ENCODE measurements around the gene CFAP46.
"Not testable (repeated sequence)": the region's sequence is repeated elsewhere in the genome, so short reads cannot be mapped to it uniquely, and the experiment has no call there.

Gene CFAP46

GRCh38 chr10:132927824-132928223 is 14.5 kb downstream of the CFAP46 start:
- no peak for DNase-seq (ENCODE audit: low read depth, low spot score)
- Histone ChIP-seq H3K27me3 (ENCODE audit: insufficient read depth, insufficient read length) (no peaks in the 10 kb centered on the region), H3K4me1 (ENCODE audit: insufficient read depth, insufficient read length) (no peaks in the 10 kb centered on the region), H3K36me3 (ENCODE audit: insufficient read depth, insufficient read length, low read length) (no peaks in the 10 kb centered on the region), H3K9ac (ENCODE audit: insufficient read length, low read depth) (no peak overlapping the region), H3K9me3 (ENCODE audit: insufficient read depth, low read length) (no peaks in the 10 kb centered on the region), H3K4me3 (ENCODE audit: insufficient read length, low read depth) (no peak overlapping the region)
- TF ChIP-seq SUZ12 (IDR thresholded peaks at IDR 0.05; ENCODE audit: extremely low read depth, insufficient read depth, insufficient read length) (no peak), YY1 (IDR thresholded peaks at IDR 0.05; ENCODE audit: insufficient read depth, insufficient read length) (no peak), ZNF274 (IDR thresholded peaks at IDR 0.05; ENCODE audit: low read depth, low read length) (no peak)

GRCh38 chr10:132926777-132927650 is 15.4 kb downstream of the CFAP46 start:
- no peak for DNase-seq (ENCODE audit: low read depth, low spot score)
- Histone ChIP-seq H3K4me1 (ENCODE audit: insufficient read depth, insufficient read length) (no peaks in the 10 kb centered on the region), H3K27me3 (ENCODE audit: insufficient read depth, insufficient read length) (no peaks in the 10 kb centered on the region), H3K9me3 (ENCODE audit: insufficient read depth, low read length) (no peaks in the 10 kb centered on the region), H3K4me3 (ENCODE audit: insufficient read length, low read depth) (no peak overlapping the region), H3K36me3 (ENCODE audit: insufficient read depth, insufficient read length, low read length) (no peaks in the 10 kb centered on the region), H3K9ac (ENCODE audit: insufficient read length, low read depth) (no peak overlapping the region)
- TF ChIP-seq YY1 (IDR thresholded peaks at IDR 0.05; ENCODE audit: insufficient read depth, insufficient read length) (no peak), SUZ12 (IDR thresholded peaks at IDR 0.05; ENCODE audit: extremely low read depth, insufficient read depth, insufficient read length) (no peak), ZNF274 (IDR thresholded peaks at IDR 0.05; ENCODE audit: low read depth, low read length) (no peak)

- Histone ChIP-seq H3K27me3 (ENCODE audit: insufficient read depth, insufficient read length) (no peaks in the 10 kb centered on the region), H3K4me3 (ENCODE audit: insufficient read length, low read depth) (no peak overlapping the region), H3K4me1 (ENCODE audit: insufficient read depth, insufficient read length) (no peaks in the 10 kb centered on the region), H3K9me3 (ENCODE audit: insufficient read depth, low read length) (no peaks in the 10 kb centered on the region), H3K36me3 (ENCODE audit: insufficient read depth, insufficient read length, low read length) (no peaks in the 10 kb centered on the region), H3K9ac (ENCODE audit: insufficient read length, low read depth) (no peak overlapping the region)
- DNase-seq (ENCODE audit: low read depth, low spot score), result no peak
- TF ChIP-seq SUZ12 (IDR thresholded peaks at IDR 0.05; ENCODE audit: extremely low read depth, insufficient read depth, insufficient read length) (no peak), ZNF274 (IDR thresholded peaks at IDR 0.05; ENCODE audit: low read depth, low read length) (no peak), YY1 (IDR thresholded peaks at IDR 0.05; ENCODE audit: insufficient read depth, insufficient read length) (no peak)
Observed at GRCh38 chr10:132926070-132926469, 16.3 kb downstream of the CFAP46 start.

DNA sequence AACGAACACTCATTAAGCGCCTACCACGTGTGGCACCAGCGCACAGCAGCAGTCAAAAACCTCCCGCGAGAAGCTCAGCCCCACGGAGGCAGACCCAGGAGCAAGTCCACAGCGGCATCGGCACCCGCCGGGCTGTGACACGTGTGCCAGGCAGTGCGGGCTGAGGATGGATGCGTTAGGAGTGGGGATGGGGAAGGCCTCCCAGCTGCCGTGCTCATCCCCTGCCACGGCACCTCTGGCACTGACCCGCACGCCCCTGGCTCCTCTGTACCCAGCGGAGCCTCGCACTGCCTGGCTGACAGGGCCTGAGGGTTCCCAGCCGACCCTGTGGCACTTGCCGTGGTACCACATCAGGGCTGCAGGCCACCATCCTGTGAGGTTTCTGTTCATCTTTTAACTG is 16.8 kb downstream of the CFAP46 start:
- TF ChIP-seq SUZ12 (IDR thresholded peaks at IDR 0.05; ENCODE audit: extremely low read depth, insufficient read depth, insufficient read length) (no peak), ZNF274 (IDR thresholded peaks at IDR 0.05; ENCODE audit: low read depth, low read length) (no peak)
- Histone ChIP-seq H3K4me1 (ENCODE audit: insufficient read depth, insufficient read length) (no peaks in the 10 kb centered on the region), H3K4me3 (ENCODE audit: insufficient read length, low read depth) (no peak overlapping the region), H3K36me3 (ENCODE audit: insufficient read depth, insufficient read length, low read length) (no peaks in the 10 kb centered on the region), H3K27me3 (ENCODE audit: insufficient read depth, insufficient read length) (no peaks in the 10 kb centered on the region), H3K9ac (ENCODE audit: insufficient read length, low read depth) (no peak overlapping the region), H3K9me3 (ENCODE audit: insufficient read depth, low read length) (no peaks in the 10 kb centered on the region)
- no peak for DNase-seq (ENCODE audit: low read depth, low spot score)

DNA sequence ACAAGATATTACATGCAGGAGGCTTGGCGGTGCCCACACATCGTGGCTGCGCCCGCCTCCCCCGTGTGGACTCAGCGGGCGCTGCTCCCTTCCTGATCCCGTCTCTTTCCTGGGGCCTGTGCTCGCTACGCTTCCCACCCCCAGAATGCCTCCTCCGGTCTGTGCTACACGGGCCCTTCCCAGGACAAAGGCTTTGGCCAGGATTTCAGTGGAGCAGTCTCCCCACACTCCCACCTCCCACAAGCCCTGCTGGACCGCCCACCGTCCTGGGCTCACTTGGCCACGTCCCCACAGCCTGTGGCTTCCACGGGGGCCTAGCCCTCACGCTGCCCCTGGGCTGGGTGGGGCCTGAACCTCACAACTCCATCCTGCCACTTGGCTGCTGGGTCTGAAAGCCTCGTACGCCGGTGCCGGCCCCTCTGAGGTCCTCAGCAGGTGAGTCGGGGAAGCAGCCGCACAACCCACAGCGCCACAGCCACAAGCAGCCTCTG is 17.3 kb downstream of the CFAP46 start:
- H3K9me3 ChIP-seq (ENCODE audit: insufficient read depth, low read length), result no peaks in the 10 kb centered on the region

DNA sequence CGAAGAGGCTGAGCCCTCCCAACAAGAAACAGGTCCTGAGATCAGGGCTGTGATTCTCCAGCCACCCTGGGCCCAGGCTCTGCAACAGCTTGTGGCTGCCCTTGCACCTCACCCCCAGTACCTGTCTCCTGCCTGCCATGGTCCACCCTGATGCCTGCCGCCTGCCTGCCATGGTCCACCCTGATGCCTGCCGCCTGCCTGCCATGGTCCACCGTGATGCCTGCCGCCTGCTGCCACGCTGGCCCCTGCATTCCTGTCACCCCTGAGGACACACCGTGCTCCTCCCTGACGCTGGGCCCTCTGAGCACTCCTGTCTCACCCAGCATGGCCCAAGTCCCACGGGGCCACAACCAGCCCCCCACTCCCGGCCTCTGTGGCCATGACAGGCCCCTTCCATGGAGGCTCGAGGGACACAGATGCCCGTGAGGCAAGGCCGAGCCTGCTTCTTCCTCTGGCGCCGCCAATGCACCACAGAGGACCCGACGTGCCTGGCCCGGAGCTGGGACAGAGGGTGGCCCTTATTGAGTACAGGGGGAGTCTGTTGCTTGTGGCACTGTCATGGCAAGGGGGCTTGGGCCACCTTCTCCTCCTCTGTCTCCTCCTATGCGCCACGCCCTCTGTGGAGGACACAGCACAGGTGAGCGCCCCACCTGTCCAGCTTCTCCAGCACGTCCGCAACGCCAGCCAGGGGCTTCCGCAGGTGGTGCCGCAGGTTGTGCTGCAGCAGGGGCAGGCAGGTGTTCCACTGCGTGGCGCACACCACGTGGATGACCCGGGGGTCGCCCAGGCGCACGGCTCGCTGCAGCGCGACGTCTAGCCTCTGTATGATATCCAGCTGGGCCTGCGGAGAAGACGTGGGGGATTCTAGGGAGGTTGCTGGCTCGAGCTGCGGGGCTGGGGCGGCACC is 18.1 kb downstream of the CFAP46 start:
- Histone ChIP-seq H3K4me3 (ENCODE audit: insufficient read length, low read depth) (no peak overlapping the region), H3K27me3 (ENCODE audit: insufficient read depth, insufficient read length) (no peaks in the 10 kb centered on the region), H3K4me1 (ENCODE audit: insufficient read depth, insufficient read length) (no peaks in the 10 kb centered on the region), H3K36me3 (ENCODE audit: insufficient read depth, insufficient read length, low read length) (no peaks in the 10 kb centered on the region), H3K9me3 (ENCODE audit: insufficient read depth, low read length) (no peaks in the 10 kb centered on the region), H3K9ac (ENCODE audit: insufficient read length, low read depth) (peak overlapping the region; percentile 4)
- no peak for TF ChIP-seq YY1 (IDR thresholded peaks at IDR 0.05; ENCODE audit: insufficient read depth, insufficient read length)
- no peak for TF ChIP-seq SUZ12 (IDR thresholded peaks at IDR 0.05; ENCODE audit: extremely low read depth, insufficient read depth, insufficient read length)
- TF ChIP-seq ZNF274 (IDR thresholded peaks at IDR 0.05; ENCODE audit: low read depth, low read length), result no peak
- DNase-seq (ENCODE audit: low read depth, low spot score), result no peak

More for the DNA sequence above, 17.3 kb downstream of the CFAP46 start:
- Histone ChIP-seq H3K36me3 (ENCODE audit: insufficient read depth, insufficient read length, low read length) (no peaks in the 10 kb centered on the region), H3K27me3 (ENCODE audit: insufficient read depth, insufficient read length) (no peaks in the 10 kb centered on the region), H3K9ac (ENCODE audit: insufficient read length, low read depth) (no peak overlapping the region), H3K4me3 (ENCODE audit: insufficient read length, low read depth) (no peak overlapping the region), H3K4me1 (ENCODE audit: insufficient read depth, insufficient read length) (no peaks in the 10 kb centered on the region)
- TF ChIP-seq YY1 (IDR thresholded peaks at IDR 0.05; ENCODE audit: insufficient read depth, insufficient read length) (no peak), ZNF274 (IDR thresholded peaks at IDR 0.05; ENCODE audit: low read depth, low read length) (no peak), SUZ12 (IDR thresholded peaks at IDR 0.05; ENCODE audit: extremely low read depth, insufficient read depth, insufficient read length) (no peak)
- no peak for DNase-seq (ENCODE audit: low read depth, low spot score)

DNA sequence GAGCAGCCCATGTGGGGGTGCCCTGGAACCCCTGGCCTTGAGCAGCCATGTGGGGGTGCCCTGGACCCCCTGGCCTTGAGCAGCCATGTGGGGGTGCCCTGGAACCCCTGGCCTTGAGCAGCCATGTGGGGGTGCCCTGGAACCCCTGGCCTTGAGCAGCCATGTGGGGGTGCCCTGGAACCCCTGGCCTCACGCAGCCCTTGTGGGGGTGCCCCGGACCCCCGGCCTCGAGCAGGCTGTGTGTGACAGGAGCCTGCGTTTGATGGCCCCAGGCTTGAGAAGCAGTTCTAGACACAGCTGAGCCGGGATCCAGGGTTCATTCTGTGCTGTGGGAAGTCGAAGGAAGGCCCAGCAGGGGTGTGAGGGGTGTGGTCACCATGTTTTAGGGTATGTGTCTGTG is 19.0 kb downstream of the CFAP46 start:
- H3K4me1 ChIP-seq (ENCODE audit: insufficient read depth, insufficient read length); H3K4me3 ChIP-seq (ENCODE audit: insufficient read length, low read depth); DNase-seq (ENCODE audit: low read depth, low spot score); H3K36me3 ChIP-seq (ENCODE audit: insufficient read depth, insufficient read length, low read length); H3K9me3 ChIP-seq (ENCODE audit: insufficient read depth, low read length); H3K27me3 ChIP-seq (ENCODE audit: insufficient read depth, insufficient read length): not testable (repeated sequence)
- peak overlapping the region; percentile 4 for H3K9ac ChIP-seq (ENCODE audit: insufficient read length, low read depth)
